Measurements from ENCODE around the gene KCNQ5.

Gene KCNQ5

DNA sequence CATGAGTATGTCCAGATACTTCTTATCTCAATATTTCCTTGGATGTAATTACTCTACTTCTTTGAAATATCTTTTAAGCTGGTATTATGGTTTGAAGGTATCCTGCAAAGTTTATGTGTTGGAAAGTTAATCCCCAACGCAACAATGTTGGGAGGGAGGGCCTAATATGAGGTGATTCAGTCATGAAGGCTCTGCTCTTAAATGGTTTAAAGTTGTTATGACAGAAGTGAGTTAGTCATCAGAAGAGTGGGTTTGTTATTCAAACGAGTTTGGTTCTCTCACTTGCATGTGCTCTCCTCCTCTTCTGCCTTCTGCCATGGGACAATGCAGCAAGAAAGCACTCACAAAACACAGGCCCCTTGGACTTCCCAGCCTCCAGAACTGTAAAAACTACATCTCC lies 176.3 kb downstream of the KCNQ5 start:
- no peak for DNase-seq (ENCODE audit: low read depth)

DNA sequence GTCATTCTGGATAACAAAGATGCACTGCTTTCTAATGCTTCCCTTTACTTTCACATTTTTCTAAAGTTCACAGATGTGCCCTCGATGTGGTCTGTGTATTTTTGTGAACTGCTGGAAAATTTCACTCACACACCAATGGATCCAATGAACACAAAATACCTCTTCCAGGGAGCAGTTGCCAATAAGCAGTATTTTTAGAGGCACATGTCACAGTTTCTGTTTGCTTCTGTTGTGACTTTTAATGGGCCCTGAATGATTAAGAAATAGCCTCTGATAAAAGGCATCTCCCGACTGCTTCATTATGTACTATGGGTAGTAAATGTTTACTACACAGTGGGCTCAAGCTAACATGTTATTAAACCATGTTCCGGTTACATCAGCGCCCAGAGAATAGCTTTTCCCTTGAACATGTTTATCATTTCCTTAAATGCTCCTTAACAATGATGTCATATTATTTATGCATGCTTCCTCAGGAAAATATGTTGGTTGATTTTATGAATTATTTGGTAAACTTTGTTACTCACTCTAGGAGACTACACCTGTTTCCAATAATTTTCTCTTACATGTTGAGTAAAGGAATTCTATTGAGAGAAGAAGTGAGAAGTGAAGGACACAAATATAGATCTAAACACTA lies 188.0 kb downstream of the KCNQ5 start:
- DNase-seq (ENCODE audit: low read depth): no peak

DNA sequence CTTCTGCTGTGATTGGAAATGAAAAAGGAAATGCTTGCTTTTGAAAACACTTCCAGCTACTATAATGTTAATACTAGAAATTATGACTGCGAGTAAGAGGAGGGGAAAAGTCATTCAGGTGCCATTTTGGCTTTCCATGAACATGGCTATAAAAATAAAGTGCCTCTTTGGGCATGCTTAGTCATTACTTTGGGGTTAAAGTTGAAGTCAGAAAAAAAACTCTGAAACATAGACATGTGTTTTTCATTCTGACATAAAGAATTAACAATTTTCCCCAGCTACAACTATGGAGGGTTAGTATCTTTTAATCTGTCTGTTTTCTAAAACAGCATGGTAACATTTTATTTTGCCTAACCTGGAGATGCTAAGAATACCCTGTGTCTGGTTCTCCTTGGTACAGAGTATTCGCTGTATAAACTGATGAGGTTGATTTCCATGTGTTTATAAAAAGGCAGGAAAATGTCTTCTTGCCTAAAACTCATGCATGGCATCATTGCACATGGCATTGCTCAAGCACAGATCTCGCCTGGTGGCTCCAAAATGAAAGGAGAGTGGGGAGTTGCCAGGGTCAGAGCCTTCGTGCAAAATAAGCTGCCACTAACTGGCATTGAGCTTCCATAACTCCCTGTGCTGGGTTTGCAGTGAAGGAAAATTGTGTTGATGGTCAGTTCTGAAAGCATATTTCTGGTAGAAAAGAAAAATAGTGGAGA lies 188.9 kb downstream of the KCNQ5 start:
- no peak for DNase-seq (ENCODE audit: low read depth)

DNA sequence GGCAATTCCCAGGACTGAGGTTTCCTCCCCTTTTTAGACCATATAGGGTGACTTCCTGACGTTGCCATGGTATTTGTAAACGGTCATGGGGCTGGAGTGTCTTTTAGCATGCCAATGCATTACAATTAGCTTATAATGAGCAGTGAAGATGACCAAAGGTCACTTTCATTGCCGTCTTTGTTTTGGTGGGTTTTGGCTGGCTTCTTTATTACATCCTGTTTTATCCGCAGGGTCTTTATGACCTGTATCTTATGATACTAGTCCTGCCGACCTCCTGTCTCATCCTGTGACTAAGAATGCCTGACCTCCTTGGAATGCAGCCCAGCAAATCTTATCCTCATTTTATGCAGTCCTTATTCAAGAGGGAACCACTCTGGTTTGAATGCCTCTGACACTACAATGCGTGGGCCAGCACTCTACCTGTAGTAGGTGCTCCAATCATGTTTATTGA lies 190.1 kb downstream of the KCNQ5 start:
- DNase-seq (ENCODE audit: low read depth): no peak

DNA sequence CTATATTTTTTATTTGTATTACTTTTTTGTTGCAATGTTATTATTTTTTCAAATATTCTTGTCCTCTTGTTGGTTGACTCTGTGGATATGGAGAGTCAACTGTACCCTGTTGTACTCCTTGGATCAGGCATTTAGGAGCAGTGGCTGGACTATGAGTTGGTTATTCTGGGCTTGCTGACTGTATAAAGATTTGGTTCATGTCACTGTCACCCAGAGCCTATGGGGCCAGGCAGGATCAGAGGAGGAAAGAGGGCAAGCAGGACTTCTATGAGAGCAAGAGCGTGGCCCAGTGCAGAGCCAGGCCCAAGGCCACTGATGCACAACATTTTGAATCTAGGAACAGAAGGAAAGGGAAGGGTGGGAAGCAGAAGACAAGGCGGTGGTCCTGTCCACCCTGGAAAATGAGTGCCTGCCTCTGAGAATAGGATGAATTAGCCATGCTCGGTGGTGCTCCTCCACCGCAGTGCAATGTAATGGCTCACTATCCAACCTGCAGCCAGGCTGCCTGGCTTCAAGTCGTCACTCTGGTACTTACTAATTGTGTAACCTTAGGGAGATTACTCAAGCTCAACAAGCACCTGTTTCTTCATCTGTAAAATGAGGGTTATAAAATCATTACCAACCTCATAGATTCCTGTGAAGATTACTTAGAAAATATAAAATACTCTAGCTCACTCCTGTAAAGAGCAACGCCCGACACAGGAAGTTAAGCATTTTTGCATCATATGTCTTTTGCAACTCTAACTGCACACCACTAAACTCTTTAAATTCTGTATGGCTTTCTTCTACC lies 192.1 kb downstream of the KCNQ5 start:
- no peak for DNase-seq (ENCODE audit: low read depth)

DNA sequence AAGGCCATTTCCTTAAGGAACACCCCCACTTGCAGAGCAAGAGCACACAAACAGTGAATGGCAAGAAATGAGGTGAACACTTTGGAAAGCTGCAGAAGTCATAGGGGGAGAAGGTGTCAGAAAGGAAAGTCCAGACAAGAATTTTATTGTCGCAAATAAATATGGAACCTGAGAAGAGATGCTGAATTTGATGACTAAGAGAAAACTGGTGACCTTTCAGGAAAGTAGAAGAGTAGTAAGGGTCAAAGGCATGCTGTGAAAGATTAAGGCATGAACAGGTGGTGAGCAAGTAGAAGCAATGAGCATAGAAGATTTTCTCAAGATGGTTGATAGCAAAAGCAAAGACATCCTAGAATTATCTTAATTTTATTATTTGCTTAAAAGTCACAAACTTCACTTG lies 194.2 kb downstream of the KCNQ5 start:
- no peak for DNase-seq (ENCODE audit: low read depth)

DNA sequence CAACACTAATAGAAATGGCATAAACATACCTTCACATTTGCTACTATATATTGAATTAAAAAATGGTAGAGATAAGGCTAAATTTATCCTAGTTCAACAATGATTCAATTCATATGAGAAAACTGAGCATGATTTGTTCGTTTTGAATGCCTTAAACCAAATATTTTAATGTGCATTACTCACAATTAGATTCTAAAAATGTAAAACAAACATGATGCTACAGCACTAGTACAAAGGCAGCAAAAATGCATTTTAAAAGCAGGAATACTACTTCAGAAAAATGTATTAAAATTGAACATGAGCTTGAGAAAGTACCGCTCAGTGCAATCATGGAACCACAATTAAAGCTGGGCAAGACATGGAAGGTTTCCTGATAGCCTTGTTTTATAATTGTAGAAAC lies 195.3 kb downstream of the KCNQ5 start:
- DNase-seq (ENCODE audit: low read depth): no peak

DNA sequence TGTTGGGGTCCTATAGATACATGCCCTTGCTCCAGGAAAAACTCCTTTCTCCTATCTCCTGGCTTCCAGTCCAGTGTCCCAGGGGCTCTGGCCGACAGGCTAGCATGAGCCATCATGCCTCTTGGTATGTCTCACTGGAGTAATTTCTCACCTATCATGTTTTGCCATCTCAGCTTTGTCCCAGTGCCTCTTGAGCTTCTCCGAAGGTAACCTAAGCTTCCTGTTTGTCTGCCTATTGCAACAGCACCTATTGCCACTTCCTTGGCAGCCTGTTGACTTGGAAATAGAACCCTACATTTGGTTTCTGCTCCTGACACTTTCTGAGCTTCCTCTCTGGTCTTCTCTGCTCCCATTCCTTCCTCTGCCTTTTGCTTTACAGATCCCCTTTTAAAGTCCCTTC lies 197.7 kb downstream of the KCNQ5 start:
- no peak for DNase-seq (ENCODE audit: low read depth)

DNA sequence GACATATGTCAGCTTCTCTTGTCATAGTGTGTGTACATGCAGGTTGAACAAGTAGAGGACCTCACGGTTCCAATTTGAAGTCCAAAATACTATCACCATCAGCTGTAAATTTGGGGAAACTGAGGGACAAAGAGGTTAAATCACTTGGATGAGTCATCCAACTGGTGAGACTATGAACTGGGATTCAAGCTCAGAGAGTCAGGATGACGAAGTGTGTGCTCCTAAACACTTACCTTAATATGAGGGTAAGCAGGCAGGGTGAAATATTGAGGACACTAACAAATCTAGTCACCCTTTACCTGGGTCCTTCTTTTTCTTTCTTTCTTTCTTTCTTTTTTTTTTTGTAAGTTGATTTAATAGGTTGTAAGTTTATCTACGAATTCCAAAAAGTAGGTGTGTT lies 198.3 kb downstream of the KCNQ5 start:
- DNase-seq (ENCODE audit: low read depth): no peak

DNA sequence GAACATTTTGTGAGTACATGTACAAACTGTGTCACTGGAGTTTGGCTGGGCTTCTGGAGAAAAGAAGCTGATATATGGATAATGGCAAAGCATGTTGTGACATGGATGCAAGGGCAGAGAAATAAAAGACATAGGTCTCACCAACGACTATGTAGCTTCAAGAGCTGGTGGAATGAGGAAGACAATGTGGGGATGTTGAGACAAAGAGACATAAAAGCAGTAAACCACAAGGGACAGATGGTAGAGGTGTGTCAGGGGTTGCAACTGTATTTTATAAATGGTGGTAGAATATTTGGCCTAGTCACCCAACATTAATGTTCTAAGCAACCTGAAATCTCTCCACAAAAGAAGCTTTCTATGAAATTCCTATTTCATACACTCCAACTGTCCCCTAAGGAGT lies 199.0 kb downstream of the KCNQ5 start:
- no peak for DNase-seq (ENCODE audit: low read depth)

DNA sequence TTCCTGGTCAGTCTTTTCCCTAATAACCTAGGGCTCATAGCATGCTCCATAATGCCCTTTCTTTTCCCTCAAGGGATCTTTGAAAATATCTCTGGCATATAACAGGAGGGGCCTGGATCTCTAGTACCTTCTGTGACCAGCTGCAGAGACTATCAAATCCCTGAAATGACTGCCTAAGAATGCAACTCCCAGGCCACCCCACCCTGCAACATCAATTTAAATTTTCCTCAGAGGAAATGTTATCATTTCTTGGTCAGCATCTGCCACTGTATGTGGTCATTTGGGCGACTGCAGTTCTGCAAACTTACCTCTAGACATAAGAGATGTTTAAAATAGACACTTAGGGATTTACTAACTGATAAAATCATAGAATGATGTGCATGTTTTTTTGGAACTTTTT lies 200.2 kb downstream of the KCNQ5 start:
- no peak for DNase-seq (ENCODE audit: low read depth)

DNA sequence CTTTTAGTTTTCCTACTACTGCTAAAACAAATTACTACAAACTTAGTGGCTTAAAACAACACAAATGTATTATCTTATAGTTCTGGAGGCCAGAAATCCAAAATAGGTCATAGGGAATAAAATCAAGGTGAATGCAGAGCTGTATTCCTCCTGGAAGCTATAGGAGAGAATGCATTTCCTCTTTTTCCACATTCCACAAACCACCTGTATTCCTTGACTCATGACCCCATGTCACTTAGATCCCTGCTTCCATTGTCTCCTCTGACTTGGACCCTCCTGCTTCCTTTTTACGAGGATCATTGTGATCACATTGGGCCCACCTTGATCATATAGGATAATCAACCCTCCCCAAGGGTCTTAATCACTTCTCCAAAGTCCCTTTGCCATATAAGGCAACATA lies 200.8 kb downstream of the KCNQ5 start:
- no peak for DNase-seq (ENCODE audit: low read depth)

DNA sequence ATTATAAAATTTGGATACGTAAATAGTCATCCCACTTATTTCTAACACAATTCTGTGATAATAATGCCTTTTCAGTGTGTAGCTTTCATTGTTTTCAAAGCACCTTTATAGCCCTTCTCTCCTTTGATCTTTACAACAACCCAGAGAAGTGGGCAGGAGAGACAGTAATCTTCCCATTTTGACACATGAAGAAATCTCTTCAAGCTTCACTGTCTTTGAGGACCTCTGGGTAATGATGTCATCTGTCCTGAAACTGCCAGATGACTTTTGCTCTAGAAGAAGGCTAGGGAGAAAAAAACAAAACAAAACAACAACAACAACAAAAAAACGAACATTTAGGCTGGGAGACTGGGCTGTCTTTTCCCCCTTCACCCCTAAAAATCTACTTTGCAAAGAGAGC lies 203.0 kb downstream of the KCNQ5 start:
- DNase-seq (ENCODE audit: low read depth): no peak

DNA sequence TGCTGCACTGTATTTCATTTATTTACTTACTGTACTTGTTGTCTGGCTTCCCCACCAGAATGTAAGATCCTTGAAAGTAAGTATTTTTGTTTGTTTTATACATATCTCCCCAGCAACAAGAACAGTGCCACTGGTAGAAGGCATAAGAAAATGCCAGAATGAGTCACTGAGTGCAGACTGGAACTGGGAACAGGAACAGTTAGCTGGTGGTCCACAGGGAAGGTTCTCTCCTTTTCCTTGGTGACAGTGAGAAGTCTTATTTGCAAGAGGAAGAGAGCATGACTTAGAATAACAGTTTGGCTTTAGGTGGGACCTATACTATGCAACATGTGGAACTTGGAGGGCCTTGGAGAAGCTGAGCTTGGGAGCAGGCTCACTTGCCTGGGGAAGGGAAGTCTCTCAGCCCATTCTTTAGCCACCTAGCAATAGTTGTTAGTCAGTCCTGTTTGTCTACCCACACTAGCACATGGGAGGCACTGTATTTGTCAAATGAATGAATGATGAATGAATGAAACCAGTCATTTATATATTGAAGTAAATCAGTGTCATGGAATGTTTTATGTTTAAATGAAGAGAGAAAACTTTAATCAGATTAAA lies 203.5 kb downstream of the KCNQ5 start:
- DNase-seq (ENCODE audit: low read depth): no peak

DNA sequence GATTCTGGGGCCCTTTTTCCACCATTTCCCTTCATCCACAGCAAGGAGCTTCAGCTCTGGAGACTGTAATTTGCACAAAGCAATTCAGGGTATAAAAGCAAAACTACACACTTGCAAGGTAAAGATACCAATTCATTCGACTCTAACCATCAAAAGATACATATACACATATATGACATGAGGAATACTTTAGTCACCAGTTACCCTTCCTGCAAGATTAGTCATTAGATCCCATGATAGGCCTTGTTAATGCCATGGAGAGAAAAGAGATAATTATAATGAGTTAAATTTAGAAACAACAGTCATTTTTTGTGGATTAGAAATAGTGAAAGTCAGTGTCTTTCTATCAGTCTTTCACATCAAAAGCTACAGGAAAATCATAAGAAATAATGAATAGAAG lies 204.2 kb downstream of the KCNQ5 start:
- no peak for DNase-seq (ENCODE audit: low read depth)

DNA sequence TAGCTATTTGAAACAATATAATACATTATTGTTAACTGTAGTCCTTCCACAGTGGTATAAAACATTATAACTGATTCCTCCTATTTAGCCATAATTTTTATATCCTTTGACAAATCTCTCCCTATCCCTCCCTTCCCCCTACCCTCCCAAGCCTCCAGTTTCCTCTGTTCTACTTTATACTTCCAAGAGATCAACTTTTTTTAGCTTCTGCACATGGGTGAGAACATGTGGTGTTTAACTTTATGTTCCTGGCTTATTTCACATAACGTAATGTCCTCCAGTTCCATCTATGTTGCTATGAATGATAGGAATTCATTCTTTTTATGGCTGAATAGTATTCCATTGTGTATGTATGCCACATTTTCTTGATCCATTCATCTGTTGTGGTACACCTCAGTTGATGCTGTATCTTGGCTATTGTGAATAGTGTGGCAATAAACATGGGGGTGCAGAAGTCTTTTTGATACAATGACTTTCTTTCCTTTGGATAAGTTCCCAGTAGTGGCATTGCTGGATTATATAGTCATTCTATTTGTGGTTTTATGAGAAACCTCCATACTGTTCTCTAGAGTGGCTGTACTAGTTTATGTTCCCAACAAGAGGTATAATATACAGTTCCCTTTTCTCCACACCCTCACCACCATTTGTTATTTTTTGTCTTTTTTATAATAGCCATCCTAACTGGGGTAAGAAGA lies 205.0 kb downstream of the KCNQ5 start:
- no peak for DNase-seq (ENCODE audit: low read depth)

DNA sequence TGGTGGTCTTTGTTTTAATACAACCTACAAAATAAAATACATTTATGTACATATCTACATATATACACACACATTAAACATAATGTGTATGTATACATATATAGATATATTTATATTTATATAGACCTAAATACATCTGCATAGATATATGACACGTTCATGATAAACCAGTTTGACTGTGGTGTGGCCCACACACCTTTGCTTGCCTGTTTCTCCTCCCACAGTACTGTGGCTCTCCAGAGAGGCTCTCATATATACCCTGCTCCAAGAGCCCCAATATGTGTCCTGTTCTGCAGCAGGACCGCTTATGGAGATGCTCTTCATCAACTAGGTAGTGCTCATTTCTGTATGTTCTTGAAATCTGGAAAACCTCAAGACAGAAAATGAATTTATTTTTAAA lies 207.0 kb downstream of the KCNQ5 start:
- DNase-seq (ENCODE audit: low read depth): no peak

DNA sequence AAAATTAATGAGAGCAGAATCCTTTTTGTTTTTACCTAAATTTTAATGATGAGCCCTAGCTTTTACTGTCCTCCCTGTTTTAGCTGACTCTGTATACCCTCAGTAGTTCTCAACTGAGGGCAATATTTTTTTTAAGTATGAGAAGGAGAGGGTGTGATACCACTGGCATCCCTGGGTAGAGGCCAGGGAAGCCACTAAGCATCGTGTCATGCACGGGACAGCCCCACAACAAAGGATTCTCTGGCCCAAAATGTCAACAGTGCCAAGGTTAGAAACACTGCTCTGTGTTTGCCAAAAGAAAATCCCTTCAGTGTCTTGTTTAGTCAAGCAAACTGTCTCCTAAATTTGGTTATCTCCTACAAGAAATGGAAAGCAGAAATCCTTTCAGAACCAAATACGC lies 210.4 kb downstream of the KCNQ5 start:
- no peak for DNase-seq (ENCODE audit: low read depth)

DNA sequence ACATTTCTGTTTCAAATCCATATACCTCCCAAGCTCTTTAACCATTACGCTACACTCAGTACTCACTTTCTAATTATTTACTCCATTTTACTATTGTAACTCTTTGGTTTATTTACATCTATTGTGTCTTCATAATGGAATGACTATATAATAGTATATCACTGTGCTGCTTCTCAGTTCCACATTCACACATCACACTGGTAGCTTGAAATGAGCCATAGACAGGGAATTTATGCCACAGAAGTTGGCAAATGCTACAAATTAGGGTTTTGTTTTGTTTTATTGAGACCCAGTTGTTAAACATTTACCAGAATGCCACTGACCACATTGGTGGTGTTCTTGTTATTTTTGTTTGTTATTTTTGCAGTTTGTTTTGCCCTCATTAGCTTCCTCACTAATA lies 213.9 kb downstream of the KCNQ5 start:
- no peak for DNase-seq (ENCODE audit: low read depth)

DNA sequence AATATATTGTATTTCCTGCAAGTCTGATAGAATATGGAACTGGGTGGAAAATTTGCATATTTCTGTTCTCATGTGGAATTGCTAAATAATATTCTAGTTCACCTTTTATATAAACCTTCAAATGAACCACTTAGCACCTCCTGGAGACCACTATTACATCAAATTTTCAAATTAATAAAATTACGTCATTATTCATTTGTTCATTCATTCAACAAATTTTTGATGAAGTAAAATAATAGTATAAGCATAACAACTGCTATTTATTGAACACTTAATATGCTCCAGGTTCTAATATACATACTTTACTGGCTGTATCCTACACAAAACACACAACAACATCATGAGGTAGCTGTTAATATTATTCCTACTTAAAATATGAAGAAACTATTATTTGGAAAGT lies 215.1 kb downstream of the KCNQ5 start:
- DNase-seq (ENCODE audit: low read depth): no peak

DNA sequence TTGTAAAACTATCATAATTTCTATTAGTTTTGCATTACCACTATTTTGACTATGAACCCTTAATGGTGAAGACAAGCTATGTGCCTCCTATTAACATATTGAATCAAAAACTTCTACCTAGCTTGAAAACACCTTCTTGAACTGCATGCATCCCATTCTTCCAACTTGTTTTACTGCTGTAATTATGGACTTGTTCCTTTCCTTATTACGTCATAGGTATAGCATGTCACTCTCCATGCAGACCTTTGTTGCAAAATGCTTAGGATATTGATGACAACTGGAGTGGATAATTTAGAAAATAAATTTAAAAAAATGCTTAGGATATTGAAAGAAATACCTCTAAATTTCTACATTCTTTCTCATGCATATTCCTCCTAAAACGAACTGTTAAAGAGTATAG lies 219.3 kb downstream of the KCNQ5 start:
- no peak for DNase-seq (ENCODE audit: low read depth)

DNA sequence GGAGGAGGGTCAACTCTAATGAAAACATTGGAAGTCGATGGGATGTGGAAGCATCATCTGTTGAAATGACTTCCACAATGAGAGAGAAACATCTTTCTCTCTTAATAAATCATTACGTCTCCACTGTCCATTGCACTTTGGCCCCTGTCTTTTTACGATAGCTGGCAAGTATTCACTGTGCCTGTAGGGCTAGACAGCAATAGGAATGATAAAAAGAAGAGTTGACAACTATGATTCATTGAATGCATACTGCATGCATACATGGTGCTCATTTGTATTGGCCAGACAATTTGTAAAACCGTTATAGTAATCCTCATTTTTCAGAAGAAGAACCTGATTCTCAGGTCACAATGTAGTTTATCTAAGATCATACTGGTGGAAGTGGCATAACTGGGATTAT lies 220.3 kb downstream of the KCNQ5 start:
- no peak for DNase-seq (ENCODE audit: low read depth)

All from stimulated activated CD8-positive, alpha-beta memory T cell treated with anti-CD3 and anti-CD28 coated beads, Interleukin-12 subunit alpha, Interleukin-12 subunit beta, amount 100 ng/mL, for 4 hours (primary cell).